C4-2B (cell line): ENCODE measurements around the gene SEZ6L.

Experiments used
- ZFX ChIP-seq: fragments of 450-650 bp; IDR thresholded peaks from 2 replicates; pipeline ENCODE4 v1.6.1; 2017
- TF ChIP-seq, protein P1 (sequence below): fragments of 450-650 bp; conservative IDR thresholded peaks from 2 replicates; pipeline ENCODE4 v1.5.1; 2017; ENCODE audit warnings: mild to moderate bottlenecking

DNA sequence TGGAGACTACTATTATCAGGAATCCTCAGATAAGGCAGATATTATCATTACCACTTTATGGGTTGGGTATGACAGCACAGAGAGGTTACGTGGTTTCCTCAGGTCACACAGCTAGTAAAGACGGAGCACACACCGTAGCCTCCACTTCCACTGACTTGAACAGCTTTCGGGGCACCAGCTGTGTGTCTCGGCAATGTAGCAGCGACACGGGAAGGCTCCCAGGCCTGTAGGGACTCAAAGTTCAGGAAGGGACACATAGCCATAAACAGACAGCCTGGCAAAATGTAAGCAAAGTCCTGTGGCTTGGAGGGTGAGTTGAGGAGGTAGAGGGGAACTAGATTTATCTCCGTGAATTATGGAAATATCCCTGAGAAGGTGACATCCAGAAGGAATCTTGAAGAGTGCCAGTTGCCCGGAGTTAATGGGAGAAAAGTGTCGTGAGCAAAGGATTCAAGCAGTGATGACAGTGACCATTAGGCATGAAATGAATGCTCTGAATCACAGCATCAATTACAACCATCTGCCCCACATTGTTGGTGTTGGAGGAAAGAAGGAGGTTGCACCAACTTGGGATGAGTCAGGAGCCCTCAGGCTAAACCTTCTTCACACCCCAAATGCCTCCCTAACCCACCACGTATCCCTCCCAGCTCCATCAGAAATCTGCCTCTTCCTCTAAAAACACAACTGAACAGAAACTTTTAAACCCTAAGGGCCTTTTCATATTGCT is 153.1 kb downstream of the SEZ6L start:
- TF ChIP-seq, protein P1, sequence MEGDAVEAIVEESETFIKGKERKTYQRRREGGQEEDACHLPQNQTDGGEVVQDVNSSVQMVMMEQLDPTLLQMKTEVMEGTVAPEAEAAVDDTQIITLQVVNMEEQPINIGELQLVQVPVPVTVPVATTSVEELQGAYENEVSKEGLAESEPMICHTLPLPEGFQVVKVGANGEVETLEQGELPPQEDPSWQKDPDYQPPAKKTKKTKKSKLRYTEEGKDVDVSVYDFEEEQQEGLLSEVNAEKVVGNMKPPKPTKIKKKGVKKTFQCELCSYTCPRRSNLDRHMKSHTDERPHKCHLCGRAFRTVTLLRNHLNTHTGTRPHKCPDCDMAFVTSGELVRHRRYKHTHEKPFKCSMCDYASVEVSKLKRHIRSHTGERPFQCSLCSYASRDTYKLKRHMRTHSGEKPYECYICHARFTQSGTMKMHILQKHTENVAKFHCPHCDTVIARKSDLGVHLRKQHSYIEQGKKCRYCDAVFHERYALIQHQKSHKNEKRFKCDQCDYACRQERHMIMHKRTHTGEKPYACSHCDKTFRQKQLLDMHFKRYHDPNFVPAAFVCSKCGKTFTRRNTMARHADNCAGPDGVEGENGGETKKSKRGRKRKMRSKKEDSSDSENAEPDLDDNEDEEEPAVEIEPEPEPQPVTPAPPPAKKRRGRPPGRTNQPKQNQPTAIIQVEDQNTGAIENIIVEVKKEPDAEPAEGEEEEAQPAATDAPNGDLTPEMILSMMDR = no peak
- no peak for TF ChIP-seq ZFX
